Activated T-cell treated with anti-CD3 and anti-CD28 coated beads for 1 hour (primary cell): ENCODE data around the gene ADCK2.
"Not testable (repeated sequence)": the region's sequence is repeated elsewhere in the genome, so short reads cannot be mapped to it uniquely, and the experiment has no call there.

ENCODE experiments used
- DNase-seq: peaks from one replicate; pipeline ENCODE4 v3.0.0-alpha.2; 2020; ENCODE audit warnings: low read depth

Gene ADCK2

DNA sequence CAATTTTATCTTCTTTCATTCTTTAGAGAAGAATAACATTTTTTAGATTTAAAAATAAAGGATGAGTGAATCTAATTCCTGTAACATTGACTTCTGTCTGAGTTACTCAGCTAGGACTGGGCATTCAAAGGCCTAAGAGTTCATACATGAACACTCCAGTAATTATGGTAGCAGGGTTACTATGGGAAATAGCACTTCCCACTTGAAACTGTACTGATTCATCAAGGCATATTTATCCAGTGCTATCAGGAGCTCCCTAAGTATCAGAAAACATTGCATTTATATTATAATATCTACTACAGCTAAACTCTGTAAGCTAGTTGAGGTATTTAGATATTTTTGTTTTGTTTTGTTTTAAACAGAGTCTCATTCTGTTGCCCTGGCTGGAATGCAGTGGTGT, 65.5 kb downstream of the ADCK2 start:
- DNase-seq: no peak

DNA sequence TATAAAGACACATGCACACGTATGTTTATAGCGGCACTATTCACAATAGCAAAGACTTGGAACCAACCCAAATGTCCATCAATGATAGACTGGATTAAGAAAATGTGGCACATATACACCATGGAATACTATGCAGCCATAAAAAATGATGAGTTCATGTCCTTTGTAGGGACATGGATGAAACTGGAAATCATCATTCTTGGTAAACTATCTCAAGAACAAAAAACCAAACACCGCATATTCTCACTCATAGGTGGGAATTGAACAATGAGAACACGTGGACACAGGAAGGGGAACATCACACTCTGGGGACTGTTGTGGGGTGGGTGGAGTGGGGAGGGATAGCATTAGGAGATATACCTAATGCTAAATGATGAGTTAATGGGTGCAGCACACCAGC, 70.5 kb downstream of the ADCK2 start:
- DNase-seq: not testable (repeated sequence)

DNA sequence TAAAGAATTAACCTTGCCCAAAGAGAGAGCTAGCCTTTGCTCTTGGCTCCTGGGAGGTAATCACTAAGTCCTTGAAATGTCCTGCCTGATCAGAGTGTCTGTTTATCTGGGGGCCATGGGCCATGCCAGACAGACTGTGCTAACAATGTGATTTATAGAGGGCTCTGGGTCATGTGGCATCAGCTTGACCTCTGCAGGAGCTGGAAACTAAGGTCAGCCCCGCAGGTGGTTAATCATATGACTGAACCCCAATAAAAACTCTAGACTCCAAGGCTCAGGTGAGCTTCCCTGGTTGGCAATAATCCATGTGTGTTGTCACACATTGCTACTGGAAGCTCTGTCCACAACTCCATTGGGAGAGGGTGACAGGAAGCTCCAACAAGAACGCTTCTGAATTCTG, 71.3 kb downstream of the ADCK2 start:
- no peak for DNase-seq
